Gastroesophageal sphincter (tissue), 4 donors: ENCODE data around the gene CORO2B. TPM values are rescaled to one million over a fixed set of nuclear protein-coding genes. Genes with fewer than 3 reads are reported as not detected.
A peak's percentile ranks its signal among the peaks of the same experiment; 100 is the strongest.

Experiments
- ATAC-seq: fragments of 150-250 bp; one replicate; pipeline ENCODE4 v1.9.1; 2016; ENCODE audit warnings: mild to moderate bottlenecking, moderate library complexity
- H3K27ac ChIP-seq, 4 donors: fragments of 200-600 bp; sonication (generic) in 3 of 4; 1 replicate in 3 of 4; 2 replicates in 1 of 4; pipeline ENCODE4 v1.5.1; 2016 to 2019
- H3K27me3 ChIP-seq: fragments of 200-600 bp; sonication (generic); one replicate; pipeline ENCODE4 v1.5.1; 2019
- H3K36me3 ChIP-seq, 2 donors: fragments of 200-600 bp; sonication (generic); one replicate each; pipeline ENCODE4 v1.5.1; 2019; ENCODE audit warnings: control low read depth in 1 of 2
- H3K4me1 ChIP-seq, 3 donors: fragments of 200-600 bp; sonication (generic); 1 replicate in 2 of 3; 2 replicates in 1 of 3; pipeline ENCODE4 v1.5.1; 2016 to 2019; ENCODE audit warnings: control low read depth in 2 of 3
- H3K4me3 ChIP-seq, 2 donors: fragments of 200-600 bp; sonication (generic); one replicate each; pipeline ENCODE4 v1.5.1; 2019; ENCODE audit warnings: mild to moderate bottlenecking in 1 of 2, moderate library complexity in 1 of 2
- H3K9me3 ChIP-seq, 3 donors: fragments of 200-600 bp; sonication (generic); one replicate each; pipeline ENCODE4 v1.5.1; 2017 to 2019; ENCODE audit warnings: control low read depth in 2 of 3
- CTCF ChIP-seq, 4 experiments: fragments of 200-600 bp in 2 of 4; fragments of 450-650 bp in 2 of 4; sonication (generic) in 1 of 4; IDR thresholded peaks; one replicate each; pipeline ENCODE4 v1.5.1; 2017 to 2019; ENCODE audit warnings: antibody characterized with exemption in 4 of 4, mild to moderate bottlenecking in 2 of 4, moderate library complexity in 2 of 4
- EP300 ChIP-seq: sonication (generic); formaldehyde crosslinking; IDR thresholded peaks from one replicate; pipeline ENCODE4 v1.6.1; 2017; ENCODE audit warnings: antibody characterized with exemption, mild to moderate bottlenecking
- POLR2A ChIP-seq, 2 donors: fragments of 450-650 bp; IDR thresholded peaks; one replicate each; pipeline ENCODE4 v1.6.1; 2017; ENCODE audit warnings: antibody characterized with exemption in 2 of 2, mild to moderate bottlenecking in 2 of 2, moderate library complexity in 1 of 2
- POLR2AphosphoS5 ChIP-seq: sonication (generic); formaldehyde crosslinking; IDR thresholded peaks from one replicate; pipeline ENCODE4 v1.6.1; 2017; ENCODE audit warnings: antibody characterized with exemption
- WGBS, 2 donors: methylation state at CpG; one replicate each; pipeline ENCODE4 v1.1.5; 2018; ENCODE audit warnings: low coverage in 1 of 2; 5-methylcytosine and 5-hydroxymethylcytosine counted together
- total RNA-seq, 4 donors: library from RNA; depleted of rRNA; stranded (reverse); fragments of >200 nt; gene quantifications; one replicate each; pipeline ENCODE4 v1.1.0, GENCODE V29; 2016

The CORO2B gene
- total RNA-seq, 4 donors from 2014 or later = 3.2 to 9.1 (median 6.6) TPM

GRCh38 chr15:68617001-68617400, 38.2 kb downstream of the CORO2B start:
- H3K27me3 ChIP-seq = peaks cover 9% of the 10 kb centered on the region
- TF ChIP-seq POLR2AphosphoS5 (no peak), CTCF (IDR thresholded peaks at IDR 0.05) (no peak), EP300 (no peak), POLR2A (IDR thresholded peaks at IDR 0.05) (no peak)
- no peaks in the 10 kb centered on the region for H3K9me3 ChIP-seq
- H3K36me3 ChIP-seq = no peaks in the 10 kb centered on the region
- no peak for ATAC-seq
- no peak overlapping the region for H3K4me3 ChIP-seq
- H3K27ac ChIP-seq = peak overlapping the region in 2 of 4 donors; percentile 65 to 69
- 33% methylated on average over 2 of the region's 2 CpGs; no CpG with 5 or more reads in 1 of the 2 donors for WGBS, 2 donors
- H3K4me1 ChIP-seq = peaks cover 0 to 70% (median 12%) of the 10 kb centered on the region in 3 donors

- TF ChIP-seq CTCF (IDR thresholded peaks at IDR 0.05) (no peak), EP300 (no peak), POLR2A (IDR thresholded peaks at IDR 0.05) (no peak), POLR2AphosphoS5 (no peak)
- H3K9me3 ChIP-seq = no peaks in the 10 kb centered on the region
- peaks cover 9% of the 10 kb centered on the region for H3K27me3 ChIP-seq
- peak overlapping the region in 3 of 4 donors; percentile 44 to 68 (median 65) for H3K27ac ChIP-seq
- H3K36me3 ChIP-seq = no peaks in the 10 kb centered on the region
- ATAC-seq = no peak
- 83 to 100% methylated on average over 1 of the region's 1 CpG for WGBS, 2 donors
- H3K4me3 ChIP-seq = no peak overlapping the region
- peaks cover 0 to 77% (median 12%) of the 10 kb centered on the region in 3 donors for H3K4me1 ChIP-seq
Measured at GRCh38 chr15:68617777-68618176, 39.0 kb downstream of the CORO2B start.

- Histone ChIP-seq H3K9me3 (no peaks in the 10 kb centered on the region), H3K27me3 (peaks cover 9% of the 10 kb centered on the region), H3K4me1 (peaks cover 0 to 81% (median 12%) of the 10 kb centered on the region in 3 donors), H3K36me3 (no peaks in the 10 kb centered on the region), H3K27ac (peak overlapping the region in 3 of 4 donors; percentile 44 to 68 (median 65)), H3K4me3 (no peak overlapping the region)
- TF ChIP-seq EP300 (no peak), CTCF (IDR thresholded peaks at IDR 0.05) (no peak), POLR2AphosphoS5 (no peak), POLR2A (IDR thresholded peaks at IDR 0.05) (no peak)
- no peak for ATAC-seq
- WGBS, 2 donors = 46 to 71% methylated on average over 4 of the region's 4 CpGs
Measured at GRCh38 chr15:68618394-68618793, 39.6 kb downstream of the CORO2B start.

- Histone ChIP-seq H3K9me3 (no peaks in the 10 kb centered on the region), H3K4me3 (no peak overlapping the region), H3K4me1 (peaks cover 0 to 81% (median 12%) of the 10 kb centered on the region in 3 donors), H3K27me3 (peaks cover 13% of the 10 kb centered on the region), H3K27ac (peak overlapping the region in 2 of 4 donors; percentile 17 to 65), H3K36me3 (no peaks in the 10 kb centered on the region)
- no peak for ATAC-seq
- WGBS, 2 donors = 50 to 80% methylated on average over 1 to 4 of the region's 4 CpGs
- TF ChIP-seq POLR2AphosphoS5 = no peak
- TF ChIP-seq POLR2A (IDR thresholded peaks at IDR 0.05) = no peak
- TF ChIP-seq EP300 = no peak
- no peak for TF ChIP-seq CTCF (IDR thresholded peaks at IDR 0.05)
Measured at GRCh38 chr15:68618908-68619698, 40.3 kb downstream of the CORO2B start.
